NK-92 (cell line): ENCODE results near the gene PDCD1.
"Not testable (repeated sequence)": the region's sequence is repeated elsewhere in the genome, so short reads cannot be mapped to it uniquely, and the experiment has no call there.

Experiments
- DNase-seq: peaks from one replicate; lab custom pipeline; 2025; ENCODE audit not compliant: unreplicated experiment; lab: John Stamatoyannopoulos, UW

The PDCD1 gene

GRCh38 chr2:241879326-241879725 is 20.6 kb upstream of the PDCD1 start:
- DNase-seq: no peak

- no peak for DNase-seq
Measured at GRCh38 chr2:241877989-241878970, 19.6 kb upstream of the PDCD1 start.

- DNase-seq: no peak
Measured at GRCh38 chr2:241877197-241877685, 18.5 kb upstream of the PDCD1 start.

GRCh38 chr2:241876528-241877196 is 18.0 kb upstream of the PDCD1 start:
- no peak for DNase-seq

GRCh38 chr2:241875754-241876527 is 17.2 kb upstream of the PDCD1 start:
- not testable (repeated sequence) for DNase-seq

- DNase-seq: no peak
Measured at GRCh38 chr2:241874277-241874925, 15.7 kb upstream of the PDCD1 start.

GRCh38 chr2:241873803-241874110 is 15.1 kb upstream of the PDCD1 start:
- no peak for DNase-seq

- DNase-seq: no peak
Measured at GRCh38 chr2:241873081-241873802, 14.5 kb upstream of the PDCD1 start.

GRCh38 chr2:241872313-241872642 is 13.6 kb upstream of the PDCD1 start:
- no peak for DNase-seq

GRCh38 chr2:241871538-241872312 is 13.0 kb upstream of the PDCD1 start:
- DNase-seq: no peak

- DNase-seq: no peak
Measured at GRCh38 chr2:241870611-241871537, 12.2 kb upstream of the PDCD1 start.

GRCh38 chr2:241870081-241870541 is 11.4 kb upstream of the PDCD1 start:
- no peak for DNase-seq

- no peak for DNase-seq
Measured at GRCh38 chr2:241869087-241869961, 10.6 kb upstream of the PDCD1 start, which contains the start of gene RTP5. Gene RTP5 (plus strand): TSS chr2:241869729. CDS start chr2:241869757, 28 bp downstream.

GRCh38 chr2:241868661-241869081 is 10.0 kb upstream of the PDCD1 start:
- DNase-seq: no peak

GRCh38 chr2:241867776-241868420 is 9.2 kb upstream of the PDCD1 start:
- DNase-seq: no peak

- DNase-seq: no peak
Measured at GRCh38 chr2:241866790-241867645, 8.3 kb upstream of the PDCD1 start.
